Fibroblast of skin of left quadriceps (primary cell): ENCODE data around the gene SORCS2.

ENCODE experiments used
- DNase-seq, 2 experiments: peaks; one replicate each; pipeline ENCODE4 v3.0.0-alpha.2; 2013; ENCODE audit warnings: low read depth in 2 of 2

Gene SORCS2

DNA sequence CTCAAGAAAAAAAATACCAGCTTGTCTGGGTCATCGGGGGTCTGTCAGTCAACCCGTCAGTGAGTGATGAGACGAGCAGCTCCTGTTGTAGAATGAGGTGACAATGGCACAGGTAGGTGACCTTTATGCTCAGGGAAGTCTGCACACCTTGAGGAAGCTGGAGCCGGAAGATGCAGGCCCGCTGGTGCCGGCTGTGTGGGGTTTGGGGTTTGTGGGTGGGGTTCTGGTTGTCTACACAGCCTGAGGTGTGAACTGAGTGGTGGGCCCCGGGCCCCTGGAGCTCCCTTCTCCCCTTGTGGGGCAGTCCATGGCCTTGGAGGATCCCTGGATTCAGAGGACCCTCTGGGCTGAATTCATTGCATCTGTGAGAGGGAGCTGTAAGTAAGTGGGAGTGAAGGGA lies 75.5 kb downstream of the SORCS2 start:
- DNase-seq, result no peak

DNA sequence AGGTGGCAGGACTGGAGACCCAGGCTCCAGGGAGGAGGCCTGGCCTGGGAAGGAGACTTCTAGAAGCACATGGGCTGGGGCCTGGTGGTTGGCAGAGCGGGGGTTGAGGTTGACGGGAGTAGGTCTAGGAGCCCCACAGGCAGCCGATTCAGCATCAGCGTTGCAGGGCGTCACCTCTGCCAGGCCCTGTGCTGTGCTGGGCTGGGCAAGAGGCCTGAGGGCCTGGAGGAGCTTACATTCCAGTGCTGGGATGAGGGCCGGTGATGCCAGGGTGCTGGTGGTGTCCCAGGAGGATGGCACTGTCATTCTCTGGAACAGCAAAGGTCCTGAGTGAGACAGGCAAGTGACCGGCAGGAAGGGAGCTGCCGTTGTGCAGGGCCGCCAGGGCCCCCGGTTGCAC lies 76.6 kb downstream of the SORCS2 start:
- DNase-seq, result no peak

DNA sequence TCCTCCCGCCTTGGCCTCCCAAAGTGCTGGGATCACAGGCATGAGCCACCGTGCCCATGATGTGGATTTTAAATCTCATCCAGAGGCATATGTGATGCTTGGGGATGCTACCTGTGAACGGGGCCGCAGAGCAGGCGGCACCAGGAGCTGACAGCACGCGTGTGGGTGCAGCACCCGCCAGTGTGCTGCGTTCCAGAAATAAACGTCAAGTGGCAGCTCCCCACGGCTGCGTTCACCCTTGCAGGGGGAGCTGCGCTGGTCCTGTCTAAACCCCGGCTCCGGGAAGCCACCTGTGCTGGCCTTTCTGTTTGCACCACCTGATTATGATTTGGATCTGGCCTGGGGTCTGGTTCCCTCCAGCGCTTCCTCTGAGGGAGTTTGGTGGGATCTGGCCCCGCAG lies 77.8 kb downstream of the SORCS2 start:
- DNase-seq, result no peak

DNA sequence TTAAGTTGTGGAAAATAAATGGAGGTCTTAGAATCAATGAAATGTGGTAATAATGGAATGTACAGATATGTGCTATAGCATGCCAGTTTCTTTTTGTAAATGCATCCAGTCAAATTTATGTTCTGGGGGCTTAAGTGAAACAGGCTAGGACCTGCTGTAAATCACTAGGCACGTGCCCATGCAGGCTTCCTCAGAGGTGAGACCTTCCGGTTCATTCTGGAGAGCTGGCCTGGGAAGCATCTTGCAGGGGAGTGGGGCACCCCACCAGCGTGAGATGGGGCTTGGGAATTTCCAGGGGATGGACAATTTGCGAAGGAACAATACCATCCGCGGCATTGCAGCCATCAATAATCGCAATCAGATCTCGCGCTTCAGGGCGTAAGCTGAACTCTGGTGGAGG lies 80.1 kb downstream of the SORCS2 start:
- DNase-seq, result no peak

DNA sequence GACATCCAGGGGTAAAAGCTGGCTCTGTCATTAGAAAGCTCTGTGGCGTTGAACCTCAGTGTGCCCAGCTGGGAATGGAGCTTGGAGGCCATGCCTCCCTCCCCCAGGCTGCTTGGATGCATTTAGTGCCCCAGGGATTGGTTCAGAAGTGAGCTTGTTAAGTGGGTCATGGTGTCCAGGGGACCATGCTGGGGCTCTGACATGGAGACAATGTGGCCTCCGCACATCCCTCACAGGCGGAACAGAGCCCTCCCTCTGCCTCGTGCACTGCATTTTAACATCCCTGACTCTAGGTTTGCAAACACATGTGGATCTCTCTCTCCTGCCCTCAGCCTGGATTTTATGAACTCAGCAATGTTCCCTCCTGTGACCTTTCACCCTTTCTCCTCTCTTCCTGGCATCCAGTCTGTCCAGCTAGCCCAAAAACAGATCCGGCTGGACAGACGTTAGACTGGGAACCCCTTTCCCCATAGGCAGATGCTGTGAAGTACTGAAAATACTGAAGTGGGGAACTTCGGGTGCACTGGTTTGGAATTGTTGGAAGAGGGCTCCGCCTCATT lies 81.5 kb downstream of the SORCS2 start:
- no peak for DNase-seq

DNA sequence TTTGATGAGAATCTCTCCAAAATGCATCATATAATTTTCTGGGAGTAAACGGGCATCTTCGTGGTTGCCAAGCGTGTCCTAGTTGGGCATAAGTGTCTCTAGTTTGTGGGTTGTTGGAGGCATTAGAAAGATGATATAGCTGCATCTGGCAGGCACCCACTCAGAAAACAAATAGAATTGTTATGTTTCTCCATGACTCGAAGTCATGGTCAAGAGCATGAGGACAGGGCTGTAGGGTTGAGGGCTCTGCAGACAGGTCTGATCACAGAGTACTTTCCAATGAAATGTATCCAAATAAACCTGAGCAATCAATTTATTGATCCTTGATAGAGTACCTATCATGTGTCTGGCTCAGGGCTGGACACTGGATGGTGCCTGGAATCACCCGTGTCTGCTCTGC lies 82.7 kb downstream of the SORCS2 start:
- DNase-seq, result no peak

DNA sequence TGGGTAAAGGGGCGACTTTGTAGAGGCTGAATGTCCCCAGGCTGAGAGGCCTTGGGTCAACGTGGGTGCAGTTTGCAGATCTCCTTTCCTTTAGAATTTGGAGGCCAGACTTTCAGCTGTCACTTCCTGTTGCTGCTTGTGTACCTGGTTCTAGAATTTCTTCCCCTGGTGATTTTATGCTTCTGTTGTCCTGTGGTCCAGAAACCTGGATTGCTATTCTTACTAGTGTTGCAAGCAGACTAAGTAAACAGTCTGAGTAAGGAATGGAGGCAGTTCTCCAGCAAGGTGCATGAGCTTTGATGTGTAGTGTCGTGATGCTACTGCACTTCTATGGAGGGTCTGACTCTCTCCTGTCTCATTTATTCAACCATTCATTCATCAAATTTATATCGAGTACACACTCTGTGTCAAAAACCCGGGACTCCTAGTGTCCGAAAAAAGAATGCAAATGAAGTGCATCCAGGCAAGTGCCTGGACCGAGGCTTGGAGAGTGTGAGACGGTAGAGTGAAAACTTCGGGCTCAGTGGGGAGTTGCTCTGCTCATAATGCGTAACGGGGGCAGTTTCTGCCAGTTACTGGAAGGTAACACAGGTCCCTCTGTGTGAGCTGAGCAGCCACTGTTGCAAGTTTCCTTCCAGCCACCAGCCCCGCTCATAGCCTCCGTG lies 83.3 kb downstream of the SORCS2 start:
- no peak for DNase-seq

DNA sequence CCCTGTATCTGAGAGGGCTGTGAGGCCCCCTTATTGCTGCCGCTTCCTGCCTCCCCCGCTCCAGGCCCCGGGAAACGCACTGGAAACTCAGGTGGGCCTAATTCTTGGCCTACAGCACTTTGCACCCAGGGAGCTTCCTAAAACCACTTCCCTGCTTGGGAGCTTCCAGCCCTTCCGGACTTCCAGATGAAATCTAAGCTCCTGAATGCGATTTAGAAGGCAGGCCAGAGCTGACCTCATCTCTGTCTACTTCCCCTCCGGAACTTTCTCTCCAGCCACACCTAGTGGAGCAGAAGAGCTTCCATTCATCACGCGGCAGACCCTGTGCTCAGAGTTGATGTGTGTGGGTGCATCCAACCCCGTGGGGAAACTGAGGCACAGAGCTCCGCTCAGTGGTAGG lies 84.2 kb downstream of the SORCS2 start:
- DNase-seq, result no peak

DNA sequence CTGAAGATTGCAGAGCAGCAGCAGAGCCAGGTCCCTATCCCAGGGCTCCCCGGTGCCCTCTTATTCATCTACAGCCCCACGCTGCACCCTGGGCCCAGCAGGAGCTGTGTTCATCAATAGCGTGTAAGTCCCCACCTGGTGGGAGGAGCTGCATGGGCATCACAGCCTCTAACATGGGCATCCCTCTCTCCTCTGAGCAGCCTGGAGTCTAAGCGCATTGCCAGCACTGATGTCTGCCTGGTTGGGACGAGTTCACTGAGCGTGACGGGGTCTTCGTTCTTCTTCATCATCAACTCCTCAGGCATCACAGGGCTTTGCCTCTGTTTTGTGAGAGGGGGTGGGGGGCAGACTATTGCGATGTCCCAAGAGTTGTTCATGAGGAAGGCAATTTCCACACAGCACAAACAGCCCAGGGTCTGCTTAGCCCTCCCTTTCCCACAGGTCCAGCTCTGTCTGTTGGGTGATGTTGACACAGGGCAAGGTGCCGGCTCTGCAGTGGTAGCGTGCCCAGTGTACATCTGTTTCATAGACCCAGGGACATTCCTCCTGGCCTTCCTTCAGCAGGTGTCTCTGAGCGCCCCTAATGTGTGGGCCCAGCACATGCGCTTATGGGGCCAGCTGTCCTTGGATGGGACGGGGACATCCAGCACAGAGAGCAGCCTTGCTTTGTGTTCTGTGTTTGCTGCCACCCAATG lies 85.9 kb downstream of the SORCS2 start:
- DNase-seq, result no peak

DNA sequence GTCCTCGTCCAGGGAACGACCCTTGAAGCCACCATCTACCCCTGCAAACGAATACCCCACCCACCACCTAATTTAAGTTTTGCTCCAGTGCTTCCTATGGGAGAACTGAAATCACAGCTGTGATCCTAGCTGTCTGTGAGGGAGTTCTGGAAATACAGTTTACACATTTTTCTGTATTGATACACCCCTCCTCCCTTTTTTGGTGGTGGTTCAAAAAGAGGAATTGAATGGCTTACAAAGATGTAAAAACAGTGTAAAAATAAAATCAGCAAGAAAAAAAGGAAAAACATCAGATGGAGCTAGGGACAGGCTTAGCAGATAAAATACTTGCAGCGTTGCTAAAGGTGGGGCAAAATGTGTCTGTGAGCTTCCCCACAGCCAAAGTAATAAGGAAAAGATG lies 86.6 kb downstream of the SORCS2 start:
- DNase-seq, result no peak

DNA sequence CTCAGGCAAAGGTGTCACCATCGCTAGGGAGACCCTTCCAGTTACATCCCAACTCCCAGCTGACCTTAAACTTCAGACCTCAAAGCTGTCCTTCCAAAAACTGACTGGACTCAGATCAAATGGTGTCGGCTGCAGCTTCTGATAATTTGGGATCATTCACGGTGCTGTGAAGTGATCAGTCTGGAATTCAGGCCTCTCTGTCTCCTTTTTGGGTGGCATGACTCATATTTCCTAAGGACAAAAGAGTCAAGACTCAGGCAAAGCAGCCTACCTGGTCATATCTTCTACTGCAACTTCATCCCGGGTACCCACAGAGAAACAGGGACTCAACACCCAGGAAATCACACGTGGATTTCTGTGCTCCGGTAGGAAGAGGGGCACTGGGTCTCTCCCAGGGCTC lies 87.6 kb downstream of the SORCS2 start:
- no peak for DNase-seq

DNA sequence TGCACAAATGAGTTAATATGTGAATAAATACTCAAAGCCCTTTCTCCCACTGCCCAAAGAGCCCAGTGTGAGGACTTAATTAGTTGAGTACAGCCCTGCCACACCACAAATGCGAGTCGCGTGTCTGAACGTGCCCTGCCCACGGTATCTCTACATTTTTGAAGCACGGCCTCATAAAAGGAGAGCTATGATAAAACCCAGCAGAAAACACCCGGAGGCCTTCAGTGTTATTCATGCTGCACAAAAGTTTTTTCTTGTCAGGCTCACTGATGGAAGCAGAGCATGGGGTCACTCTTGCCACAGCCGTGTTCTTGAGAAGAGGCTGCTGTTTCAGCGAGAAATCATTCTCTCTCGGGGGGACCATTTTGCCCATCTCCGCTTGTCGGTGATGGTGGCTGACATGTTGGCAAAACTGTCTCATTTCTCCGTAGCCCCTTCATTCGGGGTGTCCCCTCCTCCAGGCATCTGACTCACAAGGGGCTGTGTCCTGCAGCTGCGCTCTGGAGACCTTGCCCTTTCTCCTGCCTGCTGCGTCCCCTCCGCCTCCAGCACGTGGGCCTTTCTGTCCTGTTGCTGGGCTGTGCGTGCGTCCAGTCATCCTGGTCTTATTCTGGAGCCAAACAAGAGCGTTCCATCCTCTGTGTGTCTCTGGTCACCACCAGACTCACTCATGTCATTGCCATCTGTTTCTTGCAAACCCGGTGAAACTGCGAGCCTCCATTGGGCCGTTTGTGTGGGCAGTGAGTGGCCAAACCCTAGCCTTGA lies 88.8 kb downstream of the SORCS2 start:
- peak in 1 of 2 experiments; percentile 29 for DNase-seq

DNA sequence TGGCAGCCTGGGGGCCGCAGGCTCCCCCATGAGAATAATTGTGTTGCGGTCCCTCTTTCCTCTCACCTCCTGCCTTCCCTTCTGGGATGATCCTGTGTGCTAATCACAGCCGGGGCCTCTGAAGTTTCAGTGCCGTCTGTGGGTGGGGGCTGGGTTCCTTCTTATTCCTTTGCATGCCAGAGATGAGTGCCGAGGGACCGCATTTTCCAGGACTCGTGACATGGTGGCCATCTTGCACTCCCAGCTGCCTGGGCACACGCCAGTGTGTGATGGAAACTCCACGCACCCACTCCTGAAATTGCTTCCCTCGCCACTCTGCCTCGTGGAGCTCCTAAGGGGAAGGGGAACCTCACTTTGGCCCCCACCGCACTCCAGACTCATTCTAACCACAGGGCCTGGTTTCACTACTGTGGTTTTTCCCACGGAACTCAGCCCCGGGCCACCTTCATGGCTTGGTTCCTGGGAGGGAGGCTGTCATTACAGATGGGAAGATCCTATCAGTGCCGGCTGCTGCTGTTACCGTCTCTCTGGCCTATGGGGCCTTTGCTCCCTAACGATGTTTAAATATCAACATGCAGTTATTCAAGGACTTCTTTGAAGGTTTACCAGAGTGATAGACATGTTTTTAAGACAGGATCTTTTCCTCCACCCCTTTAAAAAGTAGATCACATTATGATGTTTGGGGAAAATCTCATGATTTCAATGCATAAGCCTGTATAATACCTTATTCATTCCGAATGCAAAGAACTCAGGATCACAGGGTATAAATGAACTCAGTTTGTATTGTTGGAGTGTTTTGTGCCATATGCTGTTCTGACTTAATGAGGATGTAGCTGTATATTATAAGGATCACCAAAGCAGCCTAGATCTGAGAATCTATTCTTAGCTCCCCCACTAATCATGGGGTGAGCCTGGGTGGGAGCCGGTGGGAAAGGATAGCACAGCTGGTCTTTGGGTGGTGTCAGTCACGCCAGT lies 89.6 kb downstream of the SORCS2 start:
- DNase-seq, result no peak

DNA sequence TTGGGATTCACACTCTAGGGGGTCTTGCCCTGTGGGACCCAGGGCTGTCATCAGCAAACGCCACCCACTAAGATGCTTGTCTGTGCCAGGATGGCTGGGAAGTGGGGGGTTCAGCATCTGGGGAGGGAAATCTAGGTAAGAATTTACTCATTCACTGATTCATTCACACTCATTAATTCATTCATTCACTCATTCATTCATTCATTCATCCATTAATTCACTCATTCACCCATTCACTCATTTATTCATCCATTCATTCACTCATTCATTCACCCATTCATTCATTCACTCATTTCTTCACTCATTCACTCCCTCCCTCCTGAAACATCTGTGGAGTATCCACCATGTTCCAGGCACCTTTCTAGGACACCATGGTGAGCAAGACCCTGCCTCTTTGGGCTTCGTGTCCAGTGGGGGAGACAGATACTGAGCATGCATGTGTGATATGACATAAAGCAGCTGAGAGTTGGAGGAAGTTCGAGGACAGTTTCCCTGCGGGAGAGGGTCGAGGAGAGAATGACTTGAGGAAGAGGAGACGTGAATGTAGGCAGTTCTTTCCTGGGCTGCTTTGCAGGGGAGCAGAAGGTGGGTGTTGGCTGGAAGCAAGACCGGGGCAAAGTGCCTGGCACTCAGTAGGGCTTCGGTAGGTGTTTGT lies 90.6 kb downstream of the SORCS2 start:
- no peak for DNase-seq

DNA sequence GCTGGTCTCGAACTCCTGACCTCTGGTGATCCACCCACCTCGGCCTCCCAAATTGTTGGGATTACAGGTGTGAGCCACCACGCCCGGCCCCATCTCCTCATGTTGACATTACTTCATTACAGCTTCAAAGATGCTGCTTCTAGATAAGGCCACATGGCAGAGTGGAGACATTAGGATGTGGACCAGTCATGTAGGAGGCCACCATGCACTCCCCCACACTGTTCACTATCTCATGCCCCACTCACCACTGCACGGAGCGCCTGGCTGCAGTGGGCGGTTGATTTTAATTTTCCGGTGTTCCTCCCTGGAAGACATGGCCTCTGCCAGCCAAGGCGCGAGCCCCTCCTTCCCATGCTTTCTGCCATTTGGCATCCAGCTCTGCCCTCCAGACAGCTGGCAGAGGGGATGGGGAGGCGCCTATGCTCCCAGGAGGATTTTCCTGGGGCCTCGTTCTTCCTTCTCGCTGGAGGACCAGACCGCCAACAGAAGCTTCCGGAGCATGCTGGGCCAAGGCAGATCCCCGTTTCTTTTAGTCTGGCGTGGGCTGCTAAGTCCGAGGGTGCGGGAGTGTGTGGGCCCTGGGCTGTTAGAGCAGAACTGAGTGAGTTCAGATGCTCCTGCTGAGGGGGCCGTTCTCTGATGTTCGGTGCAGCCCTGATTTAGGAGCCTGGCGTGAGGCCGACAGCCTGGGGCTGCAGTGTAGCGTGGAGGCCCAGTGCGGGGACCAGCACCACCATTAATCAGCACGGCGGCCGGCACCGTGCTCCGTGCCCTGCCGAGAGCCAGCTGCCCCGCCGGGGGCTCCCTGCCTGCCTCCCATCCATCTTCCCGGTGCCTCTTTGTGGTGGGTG lies 93.1 kb downstream of the SORCS2 start:
- DNase-seq, result no peak

DNA sequence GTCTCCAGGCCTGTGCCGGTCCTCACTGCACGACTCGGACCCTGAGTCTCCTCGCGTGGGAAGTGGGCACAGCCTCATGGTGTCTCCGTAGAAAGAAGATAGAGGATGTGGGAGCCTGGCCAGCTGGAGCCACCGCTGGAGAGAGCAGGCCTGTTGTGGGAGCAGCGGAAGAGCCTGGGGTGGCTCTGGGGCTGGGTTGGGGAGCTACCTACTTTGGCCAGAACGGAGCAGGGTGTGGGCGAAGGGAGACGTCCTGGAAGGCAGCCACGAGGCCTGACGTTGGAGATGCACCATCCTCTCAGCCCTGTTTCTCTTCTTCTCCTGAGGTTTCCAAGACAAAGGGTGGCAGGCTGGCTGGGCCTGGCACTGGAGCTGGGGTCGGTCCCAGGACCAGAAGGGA lies 93.8 kb downstream of the SORCS2 start:
- no peak for DNase-seq

DNA sequence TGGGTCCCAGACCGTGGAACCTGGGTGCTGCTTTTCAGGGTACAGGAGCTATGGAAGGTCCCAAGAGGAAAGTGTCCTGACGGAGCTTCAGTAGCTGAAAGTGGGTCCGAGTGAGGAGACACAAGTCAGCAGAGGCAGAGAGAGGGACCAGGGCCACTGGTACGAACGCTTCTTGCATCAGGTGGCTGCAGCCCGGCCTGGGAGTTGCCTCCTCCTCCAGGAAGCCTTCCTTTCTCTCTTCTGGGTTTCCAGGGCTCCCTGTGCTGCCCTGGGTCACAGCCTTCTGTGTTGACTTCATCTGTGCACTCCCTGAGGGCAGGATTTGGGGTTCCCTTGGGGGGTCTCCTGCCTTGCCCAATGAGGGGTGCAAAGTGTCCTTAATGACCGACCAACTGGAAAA lies 94.5 kb downstream of the SORCS2 start:
- no peak for DNase-seq

DNA sequence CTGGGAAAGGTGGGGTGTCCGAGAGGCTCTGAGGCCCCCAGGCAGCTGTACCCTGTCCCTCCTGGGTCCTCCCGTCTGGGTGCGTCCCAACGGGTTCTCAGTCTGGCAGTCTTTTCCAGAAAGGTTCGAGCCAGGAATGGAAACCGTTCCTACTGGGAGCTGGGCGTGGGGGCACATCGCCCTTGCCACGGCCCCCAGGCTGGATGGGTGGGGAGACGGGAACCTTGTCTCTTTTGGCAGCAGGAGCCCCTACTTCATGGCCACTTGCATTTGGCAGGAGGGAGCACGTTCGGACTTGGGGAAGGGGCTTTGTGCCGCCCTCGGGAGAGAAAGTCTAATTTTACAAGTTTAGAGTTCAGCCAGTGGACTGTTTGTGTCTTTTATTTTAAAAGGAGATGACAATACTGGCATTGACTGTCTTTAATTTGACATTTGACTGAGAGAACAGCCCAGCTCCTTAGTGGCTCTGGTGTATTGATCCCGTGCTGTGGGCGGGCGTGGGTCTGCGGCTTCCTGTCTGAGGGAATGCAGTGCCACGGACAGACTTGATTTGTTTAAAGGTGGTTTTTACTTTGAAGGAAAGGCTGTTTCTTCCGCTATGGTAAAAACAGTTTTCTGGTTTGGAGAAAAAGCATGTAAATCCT lies 95.1 kb downstream of the SORCS2 start:
- no peak for DNase-seq

DNA sequence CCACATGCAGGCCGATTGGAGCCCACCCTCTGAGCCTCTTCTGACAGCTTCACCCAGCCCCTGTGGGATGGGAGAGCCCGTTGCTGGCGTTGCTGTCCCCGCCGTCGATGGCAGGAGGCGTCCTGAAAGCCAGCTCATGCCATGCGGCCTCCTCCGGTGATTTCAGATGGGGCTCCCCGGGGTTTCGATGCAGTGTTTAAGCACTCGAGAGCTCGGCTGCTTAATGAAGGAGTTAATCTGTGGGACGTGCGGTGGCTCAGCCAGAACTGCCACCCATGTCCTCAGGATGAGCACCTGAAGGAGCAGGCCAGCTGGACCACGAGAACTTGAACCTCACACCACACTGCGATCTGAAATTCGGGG lies 95.6 kb downstream of the SORCS2 start:
- DNase-seq, result no peak
